Right atrium auricular region (tissue), 2 donors: Measurements from ENCODE around the gene MOV10L1. TPM values are rescaled to one million over a fixed set of nuclear protein-coding genes. Genes with fewer than 3 reads are reported as not detected.

ENCODE experiments used
- DNase-seq: peaks from one replicate; pipeline ENCODE4 v3.0.0-alpha.2; 2019; ENCODE audit warnings: low spot score
- H3K27ac ChIP-seq, 2 donors: fragments of 200-600 bp; sonication (generic); 1 replicate in 1 of 2; 2 replicates in 1 of 2; pipeline ENCODE4 v1.5.1; 2016 to 2019
- H3K27me3 ChIP-seq, 2 donors: fragments of 200-600 bp; sonication (generic); one replicate each; pipeline versions ENCODE4 v1.5.1 to v1.6.0; 2017 to 2019
- H3K36me3 ChIP-seq: fragments of 200-600 bp; sonication (generic); one replicate; pipeline ENCODE4 v1.5.1; 2016
- H3K4me1 ChIP-seq, 2 donors: fragments of 200-600 bp; sonication (generic); one replicate each; pipeline versions ENCODE4 v1.5.1 to v1.6.0; 2017 to 2019
- H3K4me3 ChIP-seq, 2 donors: fragments of 200-600 bp; sonication (generic); 1 replicate in 1 of 2; 2 replicates in 1 of 2; pipeline ENCODE4 v1.5.1; 2017 to 2019; ENCODE audit warnings: mild to moderate bottlenecking in 1 of 2, moderate library complexity in 1 of 2
- H3K9me3 ChIP-seq, 2 donors: fragments of 200-600 bp; sonication (generic); one replicate each; pipeline ENCODE4 v1.5.1; 2019
- CTCF ChIP-seq, 2 donors: fragments of 200-600 bp; sonication (generic); IDR thresholded peaks; one replicate each; pipeline ENCODE4 v1.5.1; 2019; ENCODE audit warnings: antibody characterized with exemption in 2 of 2
- total RNA-seq, 2 donors: library from RNA; depleted of rRNA; stranded (reverse); fragments of >200 nt; gene quantifications; one replicate each; pipeline ENCODE4 v1.1.0, GENCODE V29; 2016

MOV10L1 gene
- total RNA-seq, 2 donors from 2014 or later, result 0.43 to 1.1 TPM

GRCh38 chr22:50182176-50183081, 92.6 kb downstream of the MOV10L1 start:
- peak overlapping the region; percentile 59 to 69 for H3K27ac ChIP-seq
- H3K9me3 ChIP-seq, result no peaks in the 10 kb centered on the region
- H3K4me1 ChIP-seq, result peaks cover 2 to 46% of the 10 kb centered on the region in 2 donors
- H3K4me3 ChIP-seq, result no peak overlapping the region
- no peaks in the 10 kb centered on the region for H3K27me3 ChIP-seq
- no peak for DNase-seq
- no peak for TF ChIP-seq CTCF (IDR thresholded peaks at IDR 0.05)
- H3K36me3 ChIP-seq, result no peaks in the 10 kb centered on the region

- peaks cover 2 to 41% of the 10 kb centered on the region in 2 donors for H3K4me1 ChIP-seq
- no peak for DNase-seq
- H3K27ac ChIP-seq, result peak overlapping the region; percentile 59 to 69
- no peak overlapping the region for H3K4me3 ChIP-seq
- H3K9me3 ChIP-seq, result no peaks in the 10 kb centered on the region
- no peaks in the 10 kb centered on the region for H3K36me3 ChIP-seq
- H3K27me3 ChIP-seq, result no peaks in the 10 kb centered on the region
- TF ChIP-seq CTCF (IDR thresholded peaks at IDR 0.05), result no peak
These were observed 93.5 kb downstream of the MOV10L1 start for GRCh38 chr22:50183141-50183971.

GRCh38 chr22:50184004-50184901, 94.4 kb downstream of the MOV10L1 start:
- DNase-seq, result peak; percentile 84
- Histone ChIP-seq H3K36me3 (no peaks in the 10 kb centered on the region), H3K4me1 (peaks cover 5 to 48% of the 10 kb centered on the region in 2 donors), H3K27ac (peak overlapping the region; percentile 59 to 69), H3K27me3 (no peaks in the 10 kb centered on the region), H3K9me3 (no peaks in the 10 kb centered on the region), H3K4me3 (peak overlapping the region; percentile 80 to 83)
- no peak for TF ChIP-seq CTCF (IDR thresholded peaks at IDR 0.05)

GRCh38 chr22:50184902-50185374, 95.1 kb downstream of the MOV10L1 start:
- Histone ChIP-seq H3K9me3 (no peaks in the 10 kb centered on the region), H3K27me3 (no peaks in the 10 kb centered on the region), H3K27ac (peak overlapping the region; percentile 62 to 77), H3K4me3 (peak overlapping the region; percentile 80 to 83), H3K4me1 (peaks cover 5 to 55% of the 10 kb centered on the region in 2 donors), H3K36me3 (no peaks in the 10 kb centered on the region)
- no peak for TF ChIP-seq CTCF (IDR thresholded peaks at IDR 0.05)
- DNase-seq, result no peak
